Transverse colon (tissue), 4 donors: ENCODE measurements around the gene C2CD4A. TPM values are rescaled to one million over a fixed set of nuclear protein-coding genes. Genes with fewer than 3 reads are reported as not detected.

Experiments used
- DNase-seq: peaks from one replicate; pipeline ENCODE4 v3.0.0-alpha.2; 2019
- H3K27ac ChIP-seq, 4 donors: fragments of 200-600 bp; sonication (generic); 2 replicates each; pipeline ENCODE4 v1.5.1; 2016 to 2018; ENCODE audit warnings: inconsistent platforms in 4 of 4
- H3K27me3 ChIP-seq: fragments of 200-600 bp; sonication (generic); 2 replicates; pipeline ENCODE4 v1.5.1; 2017; ENCODE audit warnings: inconsistent platforms
- H3K36me3 ChIP-seq, 4 donors: fragments of 200-600 bp; sonication (generic); 2 replicates each; pipeline ENCODE4 v1.5.1; 2017 to 2019; ENCODE audit warnings: inconsistent platforms in 4 of 4
- H3K4me1 ChIP-seq, 4 donors: fragments of 200-600 bp; sonication (generic); 2 replicates each; pipeline ENCODE4 v1.5.1; 2017 to 2020; ENCODE audit warnings: inconsistent platforms in 4 of 4
- H3K4me3 ChIP-seq, 4 donors: fragments of 200-600 bp; sonication (generic); 1 replicate in 1 of 4; 2 replicates in 3 of 4; pipeline versions ENCODE4 v1.5.1 to v1.6.1; 2017 to 2019; ENCODE audit warnings: inconsistent platforms in 4 of 4
- H3K9me3 ChIP-seq, 2 donors: fragments of 200-600 bp; sonication (generic); 2 replicates each; pipeline ENCODE4 v1.5.1; 2017 to 2019; ENCODE audit warnings: inconsistent platforms in 2 of 2
- EP300 ChIP-seq: sonication (generic); formaldehyde crosslinking; IDR thresholded peaks from one replicate; pipeline ENCODE4 v1.6.1; 2017; ENCODE audit warnings: antibody characterized with exemption, low read depth
- POLR2A ChIP-seq: fragments of 450-650 bp; IDR thresholded peaks from one replicate; pipeline ENCODE4 v1.6.1; 2016; ENCODE audit warnings: antibody characterized with exemption, mild to moderate bottlenecking, moderate library complexity
- POLR2AphosphoS5 ChIP-seq, 3 donors: sonication (generic); formaldehyde crosslinking; IDR thresholded peaks; one replicate each; pipeline ENCODE4 v1.6.1; 2016; ENCODE audit warnings: antibody characterized with exemption in 3 of 3
- WGBS, 2 donors: methylation state at CpG; one replicate each; pipeline ENCODE4 v1.1.5; 2018; ENCODE audit warnings: low coverage in 1 of 2; 5-methylcytosine and 5-hydroxymethylcytosine counted together
- in situ Hi-C, 4 donors: fragments of 200-750 bp; cut with MboI; loops; one replicate each; pipeline versions ENCODE4 v1.15.0 to v1.15.1; 2017; ENCODE audit warnings: low sequenced_read_pairs in 3 of 4, low pct_ligation_motif_present in 1 of 4, low pct_unique_long_range_greater_than_20kb in 1 of 4
- intact Hi-C: fragments of 100-400 bp; cut with DNase I; formaldehyde crosslinking; loops from one replicate; pipeline ENCODE4 v1.15.1; 2023; ENCODE audit warnings: low total_unique reads
- total RNA-seq, 4 donors: library from RNA; depleted of rRNA; stranded (reverse); fragments of >200 nt; gene quantifications; one replicate each; pipeline ENCODE4 v1.1.0, GENCODE V29; 2016
- TF ChIP-seq, protein P1 (sequence below), 5 experiments: fragments of 200-600 bp in 3 of 5; fragments of 450-650 bp in 2 of 5; sonication (generic) in 3 of 5; IDR thresholded peaks; 1 replicate in 2 of 5; 2 replicates in 3 of 5; pipeline ENCODE4 v1.5.1; 2016 to 2017; ENCODE audit warnings: antibody characterized with exemption in 5 of 5, inconsistent platforms in 3 of 5, mild to moderate bottlenecking in 2 of 5, moderate library complexity in 1 of 5

Gene C2CD4A
- total RNA-seq, 4 donors from 2014 or later, result 0.14 to 2.8 (median 0.77) TPM

DNA sequence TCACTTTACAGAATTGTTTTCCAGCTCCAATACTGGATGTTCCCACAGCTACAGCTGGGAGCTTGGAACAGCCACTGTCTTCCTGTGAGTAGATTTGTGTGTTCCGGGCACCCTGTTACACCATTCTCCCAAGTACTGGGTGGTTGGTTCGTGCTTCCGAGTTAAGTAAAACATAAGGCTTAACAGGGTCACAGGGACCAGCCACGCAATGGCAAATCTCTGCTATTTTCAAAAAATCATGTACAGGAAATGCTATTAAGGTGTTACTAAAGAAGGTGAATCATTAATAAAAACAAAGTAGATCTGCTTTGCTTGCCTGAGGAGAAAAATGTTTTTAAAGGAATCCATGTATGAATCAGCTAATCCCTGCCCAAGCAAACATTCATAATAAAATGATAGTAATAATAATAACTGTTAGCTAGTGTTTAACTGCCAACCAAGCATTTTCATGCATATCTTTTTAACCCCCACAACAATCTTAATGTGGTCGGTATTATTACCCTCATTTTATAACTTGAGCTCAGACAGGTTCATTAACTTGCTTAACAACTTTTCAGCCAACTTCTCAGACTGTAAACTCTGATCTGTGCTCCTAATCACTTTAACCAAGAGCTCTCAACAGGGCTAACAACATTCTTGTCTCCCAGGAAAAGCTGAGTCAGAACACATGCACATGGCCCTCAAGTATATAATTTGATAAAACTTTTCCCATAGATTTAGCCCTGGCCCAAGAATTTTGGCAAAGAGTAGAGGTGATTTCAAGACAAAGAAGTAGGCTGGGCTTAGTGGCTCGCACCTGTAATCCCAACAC is 2.7 kb upstream of the C2CD4A start:
- H3K27me3 ChIP-seq, result peaks cover 15% of the 10 kb centered on the region
- no peak for DNase-seq
- H3K9me3 ChIP-seq, result no peaks in the 10 kb centered on the region
- peaks cover 0 to 33% (median 27%) of the 10 kb centered on the region in 4 donors for H3K4me1 ChIP-seq
- H3K36me3 ChIP-seq, result no peaks in the 10 kb centered on the region
- intact Hi-C loops, result no loop called here
- no peak for TF ChIP-seq EP300
- TF ChIP-seq, protein P1, sequence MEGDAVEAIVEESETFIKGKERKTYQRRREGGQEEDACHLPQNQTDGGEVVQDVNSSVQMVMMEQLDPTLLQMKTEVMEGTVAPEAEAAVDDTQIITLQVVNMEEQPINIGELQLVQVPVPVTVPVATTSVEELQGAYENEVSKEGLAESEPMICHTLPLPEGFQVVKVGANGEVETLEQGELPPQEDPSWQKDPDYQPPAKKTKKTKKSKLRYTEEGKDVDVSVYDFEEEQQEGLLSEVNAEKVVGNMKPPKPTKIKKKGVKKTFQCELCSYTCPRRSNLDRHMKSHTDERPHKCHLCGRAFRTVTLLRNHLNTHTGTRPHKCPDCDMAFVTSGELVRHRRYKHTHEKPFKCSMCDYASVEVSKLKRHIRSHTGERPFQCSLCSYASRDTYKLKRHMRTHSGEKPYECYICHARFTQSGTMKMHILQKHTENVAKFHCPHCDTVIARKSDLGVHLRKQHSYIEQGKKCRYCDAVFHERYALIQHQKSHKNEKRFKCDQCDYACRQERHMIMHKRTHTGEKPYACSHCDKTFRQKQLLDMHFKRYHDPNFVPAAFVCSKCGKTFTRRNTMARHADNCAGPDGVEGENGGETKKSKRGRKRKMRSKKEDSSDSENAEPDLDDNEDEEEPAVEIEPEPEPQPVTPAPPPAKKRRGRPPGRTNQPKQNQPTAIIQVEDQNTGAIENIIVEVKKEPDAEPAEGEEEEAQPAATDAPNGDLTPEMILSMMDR (IDR thresholded peaks at IDR 0.05), result no peak
- no peak for TF ChIP-seq POLR2A
- TF ChIP-seq POLR2AphosphoS5 (IDR thresholded peaks at IDR 0.05), result no peak
- in situ Hi-C loops, result loop anchor here in 1 of 4 donors (10.0 kb wide), 1 partner anchor 89 kb away; no protein-coding TSS in a partner anchor
- H3K27ac ChIP-seq, result no peak overlapping the region
- H3K4me3 ChIP-seq, result no peak overlapping the region
- 72 to 93% methylated on average over 5 to 6 of the region's 6 CpGs for WGBS, 2 donors

DNA sequence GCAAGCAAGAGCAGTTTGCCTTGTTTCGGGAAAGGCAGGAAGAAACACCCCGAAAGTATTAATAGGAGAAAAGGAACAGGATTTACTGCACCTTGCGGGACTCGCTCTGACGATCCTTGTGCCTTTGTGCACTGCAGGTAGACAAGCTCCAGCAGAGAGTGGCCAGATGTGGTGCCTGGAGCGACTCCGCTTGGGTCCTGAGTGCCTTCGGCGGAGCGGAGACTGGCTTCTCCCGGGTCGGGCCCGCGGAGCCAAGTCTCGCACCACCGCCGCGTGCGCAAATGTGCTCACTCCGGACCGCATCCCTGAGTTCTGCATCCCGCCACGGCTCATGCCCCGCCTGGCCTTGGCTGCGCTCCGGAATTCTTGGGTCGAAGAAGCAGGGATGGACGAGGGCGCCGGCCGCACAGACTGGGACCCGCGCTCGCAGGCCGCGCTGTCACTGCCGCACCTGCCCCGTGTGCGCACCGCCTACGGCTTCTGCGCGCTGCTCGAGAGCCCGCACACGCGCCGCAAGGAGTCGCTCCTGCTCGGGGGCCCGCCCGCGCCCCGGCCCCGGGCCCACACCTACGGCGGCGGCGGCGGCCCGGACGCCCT is 769 bp downstream of the C2CD4A start:
- in situ Hi-C loops (loop anchor here in 1 of 4 donors (10.0 kb wide), 1 partner anchor 93 kb away; no protein-coding TSS in a partner anchor), intact Hi-C loops (no loop called here)

DNA sequence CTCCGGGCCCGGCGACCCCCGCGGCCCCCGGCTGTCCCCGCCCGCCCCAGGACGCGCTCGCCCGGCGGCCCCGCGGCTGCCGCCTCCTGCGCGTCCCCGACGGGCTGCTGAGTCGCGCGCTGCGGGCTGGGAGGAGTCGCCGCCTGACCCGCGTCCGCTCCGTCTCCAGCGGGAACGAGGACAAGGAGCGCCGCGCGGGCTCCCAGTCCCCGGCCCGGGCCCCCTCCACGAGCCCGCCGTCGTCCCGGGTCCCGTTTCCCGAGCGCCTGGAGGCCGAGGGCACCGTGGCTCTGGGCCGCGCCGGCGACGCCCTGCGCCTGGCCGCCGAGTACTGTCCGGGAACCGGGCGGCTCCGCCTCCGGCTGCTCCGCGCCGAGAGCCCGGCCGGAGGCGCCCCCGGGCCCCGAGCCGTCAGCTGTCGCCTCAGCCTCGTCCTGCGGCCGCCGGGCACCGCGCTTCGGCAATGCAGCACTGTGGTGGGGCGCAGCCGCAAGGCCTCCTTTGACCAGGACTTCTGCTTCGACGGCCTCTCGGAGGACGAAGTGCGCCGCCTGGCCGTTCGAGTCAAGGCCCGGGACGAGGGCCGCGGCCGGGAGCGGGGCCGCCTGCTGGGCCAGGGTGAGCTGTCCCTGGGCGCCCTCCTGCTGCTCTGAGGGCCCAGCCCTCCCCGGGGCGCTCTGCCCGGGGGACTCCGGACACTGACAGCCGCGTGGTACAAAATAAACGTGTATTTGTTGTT is 1.5 kb downstream of the C2CD4A start:
- WGBS, 2 donors, result 3% methylated on average over 24 of the region's 103 CpGs; no CpG with 5 or more reads in 1 of the 2 donors
- DNase-seq, result peak; percentile 51
- H3K4me1 ChIP-seq, result peaks cover 0 to 25% (median 20%) of the 10 kb centered on the region in 4 donors
- H3K27ac ChIP-seq, result peak overlapping the region; percentile 55 to 76 (median 72)
- H3K9me3 ChIP-seq, result no peaks in the 10 kb centered on the region
- H3K36me3 ChIP-seq, result no peaks in the 10 kb centered on the region
- intact Hi-C loops, result no loop called here
- peak overlapping the region; percentile 23 to 68 (median 60) for H3K4me3 ChIP-seq
- TF ChIP-seq EP300 (no peak), POLR2A (no peak), POLR2AphosphoS5 (IDR thresholded peaks at IDR 0.05) (no peak)
- TF ChIP-seq, protein P1 (IDR thresholded peaks at IDR 0.05), result peak in 3 of 5 experiments; percentile 5 to 36 (median 13)
- peaks cover 15% of the 10 kb centered on the region for H3K27me3 ChIP-seq
- in situ Hi-C loops, result loop anchor here in 1 of 4 donors (10.0 kb wide), 1 partner anchor 93 kb away; no protein-coding TSS in a partner anchor

More for the DNA sequence above, 769 bp downstream of the C2CD4A start:
- no peaks in the 10 kb centered on the region for H3K36me3 ChIP-seq
- H3K9me3 ChIP-seq, result no peaks in the 10 kb centered on the region
- WGBS, 2 donors, result 0 to 4% methylated on average over 3 to 41 of the region's 62 CpGs
- TF ChIP-seq POLR2A, result no peak
- no peak for TF ChIP-seq POLR2AphosphoS5 (IDR thresholded peaks at IDR 0.05)
- TF ChIP-seq, protein P1 (IDR thresholded peaks at IDR 0.05), result no peak
- TF ChIP-seq EP300, result no peak
- H3K4me1 ChIP-seq, result peaks cover 0 to 25% (median 20%) of the 10 kb centered on the region in 4 donors
- peak; percentile 28 for DNase-seq
- H3K4me3 ChIP-seq, result peak overlapping the region; percentile 20 to 68 (median 60)
- H3K27me3 ChIP-seq, result peaks cover 15% of the 10 kb centered on the region
- peak overlapping the region in 3 of 4 donors; percentile 36 to 76 (median 48) for H3K27ac ChIP-seq
